GM23338 (cell line): Measurements from ENCODE around the gene HACE1. TPM values are rescaled to one million over a fixed set of nuclear protein-coding genes. Genes with fewer than 3 reads are reported as not detected.
A peak's percentile ranks its signal among the peaks of the same experiment; 100 is the strongest.
"Not testable (repeated sequence)": the region's sequence is repeated elsewhere in the genome, so short reads cannot be mapped to it uniquely, and the experiment has no call there.

Experiments used
- ATAC-seq: fragments of 200-7000 bp; cut with Tn5 transposase; 3 replicates; pipeline ENCODE4 v1.9.1; 2020
- DNase-seq: peaks from one replicate; pipeline ENCODE4 v3.0.0-alpha.2; 2015; ENCODE audit warnings: low spot score
- H2AFZ ChIP-seq: fragments of 200-600 bp; sonication (generic); 2 replicates; pipeline ENCODE4 v1.8.0; 2016; ENCODE audit warnings: antibody characterized with exemption, mild to moderate bottlenecking, moderate library complexity
- H3F3A ChIP-seq: fragments of 200-600 bp; sonication (generic); replicated peaks from 2 replicates; pipeline ENCODE4 v1.8.0; 2017; ENCODE audit warnings: antibody characterized with exemption, mixed run types, low read depth
- H3K27ac ChIP-seq: fragments of 200-600 bp; sonication (generic); 2 replicates; pipeline ENCODE4 v1.6.1; 2016; ENCODE audit warnings: low read depth
- H3K27me3 ChIP-seq: fragments of 200-600 bp; sonication (generic); 2 replicates; pipeline ENCODE4 v1.8.0; 2016; ENCODE audit warnings: mild to moderate bottlenecking, mixed run types, moderate library complexity; ENCODE audit not compliant: insufficient read depth
- H3K36me3 ChIP-seq: fragments of 200-600 bp; sonication (generic); 2 replicates; pipeline ENCODE4 v1.8.0; 2016; ENCODE audit warnings: mild to moderate bottlenecking; ENCODE audit not compliant: insufficient read depth
- H3K4me1 ChIP-seq: fragments of 200-600 bp; sonication (generic); 2 replicates; pipeline ENCODE4 v1.8.0; 2016; ENCODE audit warnings: mild to moderate bottlenecking, moderate library complexity; ENCODE audit not compliant: insufficient read depth
- H3K4me2 ChIP-seq: fragments of 200-600 bp; sonication (generic); 2 replicates; pipeline ENCODE4 v1.7.1; 2017; ENCODE audit warnings: mixed run types
- H3K4me3 ChIP-seq: fragments of 200-600 bp; sonication (generic); 2 replicates; pipeline ENCODE4 v1.6.1; 2016; ENCODE audit warnings: mixed run types
- H3K79me2 ChIP-seq: fragments of 200-600 bp; sonication (generic); replicated peaks from 2 replicates; pipeline ENCODE4 v1.8.0; 2017; ENCODE audit warnings: mild to moderate bottlenecking; ENCODE audit not compliant: insufficient read depth
- H3K9me2 ChIP-seq: fragments of 200-600 bp; sonication (generic); 2 replicates; pipeline ENCODE4 v1.8.0; 2017; ENCODE audit not compliant: insufficient read depth
- H4K20me1 ChIP-seq: fragments of 200-600 bp; sonication (generic); replicated peaks from 2 replicates; pipeline ENCODE4 v1.8.0; 2017; ENCODE audit warnings: mild to moderate bottlenecking; ENCODE audit not compliant: insufficient read depth
- H3K27ac Mint-ChIP-seq: 2 replicates; pipeline ENCODE4 v1.8.0; 2020; ENCODE audit warnings: inconsistent platforms, mild to moderate bottlenecking, moderate library complexity, mixed read lengths
- H3K27me3 Mint-ChIP-seq: 3 replicates; pipeline ENCODE4 v1.8.0; 2022; ENCODE audit warnings: low read depth, mild to moderate bottlenecking, moderate library complexity, mixed read lengths, inconsistent platforms; ENCODE audit not compliant: insufficient read depth, poor library complexity
- H3K36me3 Mint-ChIP-seq: 3 replicates; pipeline ENCODE4 v1.8.0; 2021; ENCODE audit warnings: low read depth, mild to moderate bottlenecking, inconsistent platforms, moderate library complexity, mixed read lengths
- H3K4me1 Mint-ChIP-seq: 3 replicates; pipeline ENCODE4 v1.8.0; 2020; ENCODE audit warnings: mild to moderate bottlenecking, inconsistent platforms, mixed read lengths
- H3K4me3 Mint-ChIP-seq: 3 replicates; pipeline ENCODE4 v1.8.0; 2021; ENCODE audit warnings: moderate library complexity, mild to moderate bottlenecking, inconsistent platforms, mixed read lengths
- H3K9me3 Mint-ChIP-seq: 3 replicates; pipeline ENCODE4 v1.8.0; 2020; ENCODE audit warnings: moderate library complexity, mild to moderate bottlenecking, inconsistent platforms, mixed read lengths
- CREB1 ChIP-seq: fragments of 250-450 bp; sonication (Bioruptor Pico); IDR thresholded peaks from 2 replicates; pipeline ENCODE4 v1.5.0; 2020; ENCODE audit warnings: low read depth, mild to moderate bottlenecking, moderate library complexity
- ETS1 ChIP-seq: IDR thresholded peaks from 2 replicates; pipeline ENCODE4 v1.6.1; 2016; ENCODE audit warnings: antibody characterized with exemption
- EZH2 ChIP-seq: fragments of 200-600 bp; sonication (generic); IDR thresholded peaks from one replicate; pipeline ENCODE4 v1.8.0; 2017; ENCODE audit warnings: antibody characterized with exemption, mild to moderate bottlenecking, low read depth; ENCODE audit not compliant: unreplicated experiment
- JUNB ChIP-seq: IDR thresholded peaks from one replicate; pipeline ENCODE4 v1.6.1; 2016; ENCODE audit warnings: antibody characterized with exemption; ENCODE audit not compliant: unreplicated experiment
- NANOG ChIP-seq: IDR thresholded peaks from 2 replicates; pipeline ENCODE4 v1.6.1; 2016; ENCODE audit warnings: antibody characterized with exemption, borderline replicate concordance
- REST ChIP-seq: IDR thresholded peaks from one replicate; pipeline ENCODE4 v1.6.1; 2018; ENCODE audit warnings: antibody characterized with exemption; ENCODE audit not compliant: unreplicated experiment
- STAT1 ChIP-seq: IDR thresholded peaks from one replicate; pipeline ENCODE4 v1.6.1; 2016; ENCODE audit warnings: antibody characterized with exemption; ENCODE audit not compliant: unreplicated experiment
- ZNF114 ChIP-seq: fragments of 250-450 bp; sonication (Bioruptor Pico); IDR thresholded peaks from 2 replicates; pipeline ENCODE4 v1.5.0; 2020; ENCODE audit warnings: mild to moderate bottlenecking, moderate library complexity
- polyA plus RNA-seq: library from polyadenylated mRNA; unstranded; fragments of >200 nt; fragmentation: Nextera tagmentation; extraction: Ambion mirVana; gene quantifications from 2 replicates; pipeline ENCODE4 v1.2.1, GENCODE V29; 2016
- total RNA-seq: library from RNA; depleted of rRNA; stranded (reverse); fragments of >200 nt; shearing (Covaris generic); gene quantifications from 2 replicates; pipeline ENCODE4 v1.2.3, GENCODE V29; 2014

The HACE1 gene
- total and polyA plus RNA-seq, 2 experiments from 2014 or later = 8.6 to 28.7 TPM

- Mint-ChIP-seq H3K4me3 (no peak overlapping the region), H3K4me1 (peaks cover 7% of the 10 kb centered on the region), H3K36me3 (0 out of 3 replicates have a peak, but pooled peaks cover 3% of the 10 kb centered on the region), H3K27ac (no peak overlapping the region), H3K9me3 (peaks cover 3% of the 10 kb centered on the region; the same call in 2 of the 3 replicates), H3K27me3 (peaks cover 4% of the 10 kb centered on the region)
- no peaks in the 10 kb centered on the region for H3K9me2 ChIP-seq
- DNase-seq = no peak
- H3K4me1 ChIP-seq = no peaks in the 10 kb centered on the region; the same call in 1 of the 2 replicates
- ATAC-seq = peak; percentile 32
- H3K4me2 ChIP-seq = no peak overlapping the region
- H3F3A ChIP-seq = no peaks in the 10 kb centered on the region
- no peak overlapping the region for H3K4me3 ChIP-seq
- no peak overlapping the region for H3K27ac ChIP-seq
- peak overlapping the region; percentile 86 for H2AFZ ChIP-seq
- no peaks in the 10 kb centered on the region for H3K27me3 ChIP-seq
- TF ChIP-seq REST (no peak), ETS1 (no peak), JUNB (no peak), CREB1 (CRISPR knock-in tag) (no peak), STAT1 (no peak), EZH2 (no peak), ZNF114 (CRISPR knock-in tag) (no peak), NANOG (no peak)
- H3K79me2 ChIP-seq = no peaks in the 10 kb centered on the region
- H3K36me3 ChIP-seq = no peaks in the 10 kb centered on the region
- no peaks in the 10 kb centered on the region for H4K20me1 ChIP-seq
Observed at GRCh38 chr6:104908031-104908887, 48.5 kb upstream of the HACE1 start.

GRCh38 chr6:104898893-104899292, 39.2 kb upstream of the HACE1 start:
- H3K27me3 Mint-ChIP-seq, H3K4me2 ChIP-seq, H3K27ac Mint-ChIP-seq, H3K4me1 ChIP-seq, H3F3A ChIP-seq, ATAC-seq, H2AFZ ChIP-seq, H3K9me2 ChIP-seq, H3K36me3 ChIP-seq, H3K27me3 ChIP-seq, H3K27ac ChIP-seq, H3K4me3 ChIP-seq, H3K79me2 ChIP-seq, H4K20me1 ChIP-seq, H3K9me3 Mint-ChIP-seq, H3K4me3 Mint-ChIP-seq, DNase-seq, H3K4me1 Mint-ChIP-seq: not testable (repeated sequence)
- H3K36me3 Mint-ChIP-seq = peaks cover 15% of the 10 kb centered on the region
